Neural progenitor cell (in vitro differentiated cells): Measurements from ENCODE around the gene BCAS3. TPM values are rescaled to one million over a fixed set of nuclear protein-coding genes. Genes with fewer than 3 reads are reported as not detected.

ENCODE experiments used
- DNase-seq: peaks from one replicate; pipeline ENCODE4 v3.0.0-alpha.2; 2016; ENCODE audit warnings: low spot score
- H2AFZ ChIP-seq: fragments of 200-600 bp; sonication (generic); replicated peaks from 2 replicates; pipeline ENCODE4 v1.6.1; 2016; ENCODE audit warnings: antibody characterized with exemption
- H3F3A ChIP-seq: fragments of 200-600 bp; sonication (generic); 2 replicates; pipeline ENCODE4 v1.6.1; 2016; ENCODE audit warnings: antibody characterized with exemption, low read depth
- H3K27ac ChIP-seq: fragments of 200-600 bp; sonication (generic); 2 replicates; pipeline ENCODE4 v1.5.1; 2016; ENCODE audit warnings: mild to moderate bottlenecking
- H3K27me3 ChIP-seq: fragments of 200-600 bp; sonication (generic); 2 replicates; pipeline ENCODE4 v1.6.1; 2016; ENCODE audit warnings: mild to moderate bottlenecking, moderate library complexity
- H3K36me3 ChIP-seq: fragments of 200-600 bp; sonication (generic); 2 replicates; pipeline ENCODE4 v1.5.1; 2016
- H3K4me1 ChIP-seq: fragments of 200-600 bp; sonication (generic); 2 replicates; pipeline ENCODE4 v1.6.1; 2016; ENCODE audit warnings: mixed run types
- H3K4me2 ChIP-seq: fragments of 200-600 bp; sonication (generic); 2 replicates; pipeline ENCODE4 v1.6.1; 2016
- H3K4me3 ChIP-seq: fragments of 200-600 bp; sonication (generic); 2 replicates; pipeline ENCODE4 v1.5.1; 2016
- H3K79me2 ChIP-seq: fragments of 200-600 bp; sonication (generic); 2 replicates; pipeline ENCODE4 v1.6.1; 2016; ENCODE audit warnings: low read depth
- H3K9ac ChIP-seq: fragments of 200-600 bp; sonication (generic); 2 replicates; pipeline ENCODE4 v1.6.1; 2016
- H3K9me3 ChIP-seq: fragments of 200-600 bp; sonication (generic); 2 replicates; pipeline ENCODE4 v1.5.1; 2016; ENCODE audit warnings: low read depth
- H4K20me1 ChIP-seq: fragments of 200-600 bp; sonication (generic); 2 replicates; pipeline ENCODE4 v1.6.1; 2016; ENCODE audit warnings: low read depth
- H3K27ac Mint-ChIP-seq: 3 replicates; pipeline ENCODE4 v1.8.0; 2021; ENCODE audit warnings: mixed read lengths
- H3K27me3 Mint-ChIP-seq: 2 replicates; pipeline ENCODE4 v1.8.0; 2022; ENCODE audit warnings: low read depth, mild to moderate bottlenecking, inconsistent platforms, moderate library complexity, mixed read lengths; ENCODE audit not compliant: insufficient read depth
- H3K36me3 Mint-ChIP-seq: 3 replicates; pipeline ENCODE4 v1.8.0; 2021; ENCODE audit warnings: mixed read lengths
- H3K4me1 Mint-ChIP-seq: 3 replicates; pipeline ENCODE4 v1.8.0; 2021; ENCODE audit warnings: mixed read lengths
- H3K4me3 Mint-ChIP-seq: 3 replicates; pipeline ENCODE4 v1.8.0; 2021; ENCODE audit warnings: mild to moderate bottlenecking, moderate library complexity, mixed read lengths
- H3K9me3 Mint-ChIP-seq: 3 replicates; pipeline ENCODE4 v1.8.0; 2020; ENCODE audit warnings: mixed read lengths
- EZH2 ChIP-seq: fragments of 200-600 bp; sonication (generic); IDR thresholded peaks from 2 replicates; pipeline ENCODE4 v1.6.1; 2017; ENCODE audit warnings: antibody characterized with exemption, mild to moderate bottlenecking, moderate library complexity
- EZH2phosphoT487 ChIP-seq: fragments of 200-600 bp; sonication (generic); IDR thresholded peaks from 2 replicates; pipeline ENCODE4 v1.6.1; 2017; ENCODE audit warnings: antibody characterized with exemption
- total RNA-seq: library from RNA; depleted of rRNA; stranded (reverse); fragments of >200 nt; gene quantifications from 2 replicates; pipeline ENCODE4 v1.2.3, GENCODE V29; 2015; ENCODE audit warnings: low replicate concordance
- TF ChIP-seq, protein P1 (sequence below): fragments of 200-600 bp; sonication (generic); IDR thresholded peaks from 2 replicates; pipeline ENCODE4 v1.5.1; 2017; ENCODE audit warnings: antibody characterized with exemption, mild to moderate bottlenecking

The BCAS3 gene
- total RNA-seq, 1 donor from 2014 or later = 60.9 TPM

DNA sequence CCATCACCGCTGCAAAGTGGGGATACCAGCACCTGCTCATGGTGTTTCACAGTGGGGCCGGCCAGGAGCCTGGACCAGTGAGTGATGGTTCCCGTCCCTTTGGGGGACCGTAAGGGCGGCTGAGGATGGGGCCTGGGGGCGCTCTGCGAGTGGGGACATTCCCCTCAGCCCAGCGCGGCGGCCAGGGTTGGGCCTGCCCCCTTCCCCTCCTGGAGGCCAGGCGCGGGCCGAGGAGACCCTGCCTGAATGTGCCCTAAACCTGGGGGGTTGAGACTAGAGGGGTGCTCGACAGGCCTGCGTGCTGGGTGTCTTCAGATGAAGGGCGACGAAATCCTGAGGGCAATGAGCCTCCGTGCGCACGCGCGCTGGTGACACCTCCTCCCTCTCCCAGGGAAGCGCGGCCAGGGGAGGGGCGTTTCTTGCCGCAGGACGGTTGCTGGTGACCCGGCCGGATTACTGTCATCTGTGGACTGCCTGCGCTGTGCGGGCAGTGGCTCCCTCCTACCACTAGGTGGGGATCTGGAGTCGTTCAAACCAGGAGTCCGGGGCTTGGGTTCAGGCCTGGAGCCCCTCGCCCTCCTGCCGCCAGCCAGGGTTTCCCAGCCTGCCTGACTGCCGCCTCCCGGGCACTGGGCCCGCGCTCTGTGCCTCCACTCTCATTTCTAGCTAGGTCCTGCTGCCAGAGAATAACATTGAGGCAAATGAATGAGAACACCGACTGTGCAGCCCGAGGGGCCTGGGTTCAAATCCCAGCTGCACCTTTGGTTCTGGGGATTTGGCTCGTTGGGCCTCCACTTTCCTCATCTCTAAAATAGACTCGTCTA is 739.1 kb downstream of the BCAS3 start:
- TF ChIP-seq EZH2phosphoT487 = no peak
- TF ChIP-seq, protein P1, sequence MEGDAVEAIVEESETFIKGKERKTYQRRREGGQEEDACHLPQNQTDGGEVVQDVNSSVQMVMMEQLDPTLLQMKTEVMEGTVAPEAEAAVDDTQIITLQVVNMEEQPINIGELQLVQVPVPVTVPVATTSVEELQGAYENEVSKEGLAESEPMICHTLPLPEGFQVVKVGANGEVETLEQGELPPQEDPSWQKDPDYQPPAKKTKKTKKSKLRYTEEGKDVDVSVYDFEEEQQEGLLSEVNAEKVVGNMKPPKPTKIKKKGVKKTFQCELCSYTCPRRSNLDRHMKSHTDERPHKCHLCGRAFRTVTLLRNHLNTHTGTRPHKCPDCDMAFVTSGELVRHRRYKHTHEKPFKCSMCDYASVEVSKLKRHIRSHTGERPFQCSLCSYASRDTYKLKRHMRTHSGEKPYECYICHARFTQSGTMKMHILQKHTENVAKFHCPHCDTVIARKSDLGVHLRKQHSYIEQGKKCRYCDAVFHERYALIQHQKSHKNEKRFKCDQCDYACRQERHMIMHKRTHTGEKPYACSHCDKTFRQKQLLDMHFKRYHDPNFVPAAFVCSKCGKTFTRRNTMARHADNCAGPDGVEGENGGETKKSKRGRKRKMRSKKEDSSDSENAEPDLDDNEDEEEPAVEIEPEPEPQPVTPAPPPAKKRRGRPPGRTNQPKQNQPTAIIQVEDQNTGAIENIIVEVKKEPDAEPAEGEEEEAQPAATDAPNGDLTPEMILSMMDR = peak; percentile 95
- peak; percentile 96 for DNase-seq
- H3F3A ChIP-seq = peaks cover 10% of the 10 kb centered on the region
- H3K9me3 ChIP-seq = no peaks in the 10 kb centered on the region
- H3K36me3 Mint-ChIP-seq = no peaks in the 10 kb centered on the region
- peak overlapping the region; percentile 65 for H3K27ac Mint-ChIP-seq
- H3K27ac ChIP-seq = no peak overlapping the region
- H4K20me1 ChIP-seq = peaks cover 5% of the 10 kb centered on the region
- H3K4me1 ChIP-seq = peaks cover 9% of the 10 kb centered on the region
- peaks cover 6% of the 10 kb centered on the region for H3K4me1 Mint-ChIP-seq
- H3K36me3 ChIP-seq = no peaks in the 10 kb centered on the region
- no peaks in the 10 kb centered on the region for H3K79me2 ChIP-seq
- peak overlapping the region; percentile 69 for H3K4me2 ChIP-seq
- H3K27me3 ChIP-seq = peaks cover 80% of the 10 kb centered on the region
- H3K27me3 Mint-ChIP-seq = peaks cover 16% of the 10 kb centered on the region
- no peaks in the 10 kb centered on the region for H3K9me3 Mint-ChIP-seq
- H2AFZ ChIP-seq = peak overlapping the region; percentile 97
- peak overlapping the region; percentile 66 for H3K4me3 Mint-ChIP-seq
- H3K9ac ChIP-seq = no peak overlapping the region
- H3K4me3 ChIP-seq = peak overlapping the region; percentile 32

DNA sequence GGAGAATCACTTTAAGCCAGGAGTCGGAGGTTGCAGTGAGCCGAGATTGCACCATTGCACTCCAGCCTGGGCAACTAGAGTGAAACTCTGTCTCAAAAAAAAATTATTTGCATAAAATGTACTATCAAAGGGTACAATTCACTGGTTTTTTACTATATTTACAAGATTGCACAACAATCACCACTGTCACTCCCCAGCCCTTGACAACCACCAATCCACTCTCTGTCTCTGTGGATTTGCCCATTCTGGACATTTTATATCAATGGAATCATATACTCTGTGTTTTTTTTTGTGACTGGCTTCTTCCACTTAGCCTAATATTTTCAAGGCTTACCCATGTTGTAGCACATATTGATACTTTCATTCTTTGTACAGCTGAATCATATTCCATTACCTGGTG is 740.8 kb downstream of the BCAS3 start:
- Histone ChIP-seq H2AFZ (no peak overlapping the region), H3F3A (peaks cover 2% of the 10 kb centered on the region), H3K9ac (no peak overlapping the region), H3K27ac (no peak overlapping the region), H3K4me2 (no peak overlapping the region), H4K20me1 (no peaks in the 10 kb centered on the region), H3K27me3 (peaks cover 76% of the 10 kb centered on the region), H3K9me3 (no peaks in the 10 kb centered on the region), H3K79me2 (no peaks in the 10 kb centered on the region), H3K36me3 (no peaks in the 10 kb centered on the region), H3K4me3 (no peak overlapping the region), H3K4me1 (peaks cover 3% of the 10 kb centered on the region)
- no peaks in the 10 kb centered on the region for H3K36me3 Mint-ChIP-seq
- TF ChIP-seq EZH2phosphoT487 (no peak), EZH2 (no peak)
- TF ChIP-seq, protein P1 = no peak
- peaks cover 17% of the 10 kb centered on the region for H3K27me3 Mint-ChIP-seq
- no peak for DNase-seq
- H3K4me3 Mint-ChIP-seq = no peak overlapping the region
- H3K27ac Mint-ChIP-seq = no peak overlapping the region
- H3K9me3 Mint-ChIP-seq = no peaks in the 10 kb centered on the region
- H3K4me1 Mint-ChIP-seq = peaks cover 3% of the 10 kb centered on the region

DNA sequence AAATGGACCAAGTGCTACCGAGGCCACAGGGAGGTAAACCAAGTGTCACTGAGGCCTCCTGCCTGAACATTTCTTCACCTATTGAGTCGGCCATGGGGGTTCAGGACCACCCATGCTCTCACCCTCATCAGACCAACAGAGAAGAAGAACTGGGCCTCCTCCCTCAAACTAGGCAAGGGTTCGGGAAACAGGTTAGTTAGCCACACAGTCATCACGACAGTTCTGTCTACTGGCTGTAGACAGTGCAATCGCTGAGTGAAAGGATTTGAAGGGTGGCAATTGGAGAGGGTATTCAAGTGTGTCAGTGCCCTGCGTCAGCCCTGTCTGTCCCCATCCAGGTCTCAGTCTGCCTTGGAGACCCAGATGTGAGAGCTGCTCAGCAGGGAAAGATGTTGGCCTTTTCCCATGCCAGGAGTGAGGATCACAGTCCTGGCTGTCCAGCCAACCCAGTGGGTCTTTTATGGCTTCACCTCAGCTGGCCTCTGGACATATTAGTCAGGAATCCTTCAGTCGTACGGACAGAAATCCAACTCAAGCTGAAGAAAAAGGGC is 741.9 kb downstream of the BCAS3 start:
- TF ChIP-seq, protein P1 = no peak
- H3K27ac Mint-ChIP-seq = no peak overlapping the region

More for the DNA sequence above, 741.9 kb downstream of the BCAS3 start:
- no peak for DNase-seq
- peaks cover 65% of the 10 kb centered on the region for H3K27me3 ChIP-seq
- no peak overlapping the region for H3K4me2 ChIP-seq
- Mint-ChIP-seq H3K4me3 (no peak overlapping the region), H3K4me1 (peaks cover 2% of the 10 kb centered on the region), H3K27me3 (peaks cover 15% of the 10 kb centered on the region), H3K36me3 (no peaks in the 10 kb centered on the region), H3K9me3 (no peaks in the 10 kb centered on the region)
- no peaks in the 10 kb centered on the region for H4K20me1 ChIP-seq
- H3K9me3 ChIP-seq = no peaks in the 10 kb centered on the region
- no peaks in the 10 kb centered on the region for H3K36me3 ChIP-seq
- H3K4me1 ChIP-seq = peaks cover 3% of the 10 kb centered on the region
- H2AFZ ChIP-seq = peak overlapping the region; percentile 78
- H3K79me2 ChIP-seq = no peaks in the 10 kb centered on the region
- H3K4me3 ChIP-seq = no peak overlapping the region
- H3F3A ChIP-seq = no peaks in the 10 kb centered on the region
- H3K27ac ChIP-seq = no peak overlapping the region
- H3K9ac ChIP-seq = no peak overlapping the region
